NCI-H187 (cell line): ENCODE measurements around the gene RPS15A.
"Not testable (repeated sequence)": the region's sequence is repeated elsewhere in the genome, so short reads cannot be mapped to it uniquely, and the experiment has no call there.

Experiments
- DNase-seq, 2 experiments: peaks; one replicate each; lab custom pipeline; 2025; lab: John Stamatoyannopoulos, UW

Gene RPS15A

DNA sequence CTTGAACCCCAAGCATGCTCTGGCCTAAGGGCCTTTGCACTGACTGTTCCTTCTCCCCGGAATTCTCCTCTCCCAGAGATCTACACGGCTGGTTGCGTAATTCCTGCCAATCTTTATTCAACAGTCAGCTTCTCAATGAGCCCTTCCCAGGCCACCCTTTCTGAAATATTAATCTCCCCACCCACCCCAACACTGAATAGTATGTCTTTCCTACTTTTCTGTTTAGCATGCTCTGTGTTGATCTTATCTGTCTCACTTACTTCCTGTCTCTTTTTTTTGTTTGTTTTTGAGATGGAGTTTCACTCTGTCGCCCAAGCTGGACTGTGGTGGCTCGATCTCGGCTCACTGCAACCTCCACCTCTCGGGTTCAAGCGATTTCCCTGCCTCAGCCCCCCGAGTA, 33.5 kb downstream of the RPS15A start:
- not testable (repeated sequence) for DNase-seq

DNA sequence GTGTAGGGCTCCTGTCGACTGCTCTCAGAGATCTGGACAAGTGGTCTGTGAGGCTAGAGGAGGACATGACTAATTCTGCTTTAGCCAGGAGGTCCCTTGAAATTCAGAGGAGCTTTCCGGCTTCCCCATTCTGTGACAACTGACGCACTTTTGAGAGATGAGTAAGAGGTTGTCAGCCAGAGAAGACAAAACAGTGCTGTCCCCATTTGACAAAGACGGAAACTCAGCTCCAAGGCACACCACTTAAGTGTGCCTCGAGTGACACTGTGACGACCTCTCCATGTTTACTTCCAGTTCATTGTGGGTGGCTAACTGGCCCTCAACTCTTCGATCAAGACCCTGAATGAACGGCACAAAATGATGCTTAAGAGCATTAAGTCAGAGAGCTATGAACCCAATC, 47.3 kb downstream of the RPS15A start:
- DNase-seq = not testable (repeated sequence)

DNA sequence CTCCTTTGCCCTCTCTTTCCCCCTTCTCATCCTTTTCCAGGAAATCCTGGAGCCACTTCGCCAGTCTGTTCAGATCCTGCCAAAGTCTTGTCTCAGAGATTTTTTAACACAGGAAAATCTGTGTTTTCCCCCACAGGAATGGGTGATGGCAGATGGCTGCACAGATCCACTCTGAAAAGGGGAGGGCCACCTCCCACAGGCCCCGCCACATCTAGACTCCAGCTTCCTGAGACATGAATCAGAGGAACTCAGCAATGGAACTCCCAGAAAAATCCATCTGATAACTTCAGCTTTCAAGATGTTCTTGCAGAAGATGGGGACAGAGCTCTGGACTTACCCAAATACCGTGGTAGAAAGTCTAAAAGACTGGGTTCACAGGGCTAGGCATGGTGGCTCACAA, 50.1 kb downstream of the RPS15A start:
- DNase-seq = not testable (repeated sequence)

DNA sequence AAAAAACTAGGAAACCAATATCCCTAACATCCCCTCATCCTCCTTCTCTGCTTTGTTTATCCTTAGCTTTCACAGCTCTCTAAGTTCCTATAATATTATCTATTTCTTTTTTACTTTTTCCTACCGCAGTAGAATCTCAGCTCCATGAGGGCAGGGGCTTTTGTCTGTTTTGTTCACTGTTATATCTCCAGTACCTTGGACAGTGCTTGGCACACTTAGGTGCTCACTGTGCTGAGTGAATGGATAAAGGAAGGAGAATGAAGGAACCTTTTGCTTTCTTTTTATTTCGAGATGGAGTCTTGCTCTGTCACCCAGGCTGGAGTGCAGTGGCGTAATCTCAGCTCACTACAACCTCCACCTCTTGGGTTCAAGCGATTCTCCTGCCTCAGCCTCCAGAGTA, 51.4 kb downstream of the RPS15A start:
- DNase-seq = not testable (repeated sequence)

DNA sequence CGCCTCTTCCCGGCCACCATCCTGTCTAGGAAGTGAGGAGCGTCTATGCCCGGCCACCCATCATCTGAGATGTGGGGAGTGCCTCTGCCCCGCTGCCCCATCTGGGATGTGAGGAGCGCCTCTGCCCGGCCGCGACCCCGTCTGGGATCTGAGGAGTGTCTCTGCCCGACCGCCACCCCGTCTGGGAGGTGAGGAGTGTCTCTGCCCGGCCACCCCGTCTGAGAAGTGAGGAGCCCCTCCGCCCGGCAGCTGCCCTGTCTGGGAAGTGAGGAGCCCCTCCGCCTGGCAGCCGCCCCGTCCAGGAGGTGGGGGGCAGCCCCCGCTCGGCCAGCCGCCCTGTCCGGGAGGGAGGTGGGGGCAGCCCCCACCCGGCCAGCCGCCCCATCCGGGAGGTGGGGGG, 55.9 kb downstream of the RPS15A start:
- DNase-seq = not testable (repeated sequence)
